Vein endothelial cell (primary cell): ENCODE data around the gene SLC30A1. TPM values are rescaled to one million over a fixed set of nuclear protein-coding genes. Genes with fewer than 3 reads are reported as not detected.

Experiments
- total RNA-seq: library from RNA; depleted of rRNA; stranded (reverse); fragments of >200 nt; gene quantifications from 2 replicates; pipeline ENCODE4 v1.2.3, GENCODE V29; 2012

SLC30A1 gene, protein sequence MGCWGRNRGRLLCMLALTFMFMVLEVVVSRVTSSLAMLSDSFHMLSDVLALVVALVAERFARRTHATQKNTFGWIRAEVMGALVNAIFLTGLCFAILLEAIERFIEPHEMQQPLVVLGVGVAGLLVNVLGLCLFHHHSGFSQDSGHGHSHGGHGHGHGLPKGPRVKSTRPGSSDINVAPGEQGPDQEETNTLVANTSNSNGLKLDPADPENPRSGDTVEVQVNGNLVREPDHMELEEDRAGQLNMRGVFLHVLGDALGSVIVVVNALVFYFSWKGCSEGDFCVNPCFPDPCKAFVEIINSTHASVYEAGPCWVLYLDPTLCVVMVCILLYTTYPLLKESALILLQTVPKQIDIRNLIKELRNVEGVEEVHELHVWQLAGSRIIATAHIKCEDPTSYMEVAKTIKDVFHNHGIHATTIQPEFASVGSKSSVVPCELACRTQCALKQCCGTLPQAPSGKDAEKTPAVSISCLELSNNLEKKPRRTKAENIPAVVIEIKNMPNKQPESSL
- 47.7 and 54.5 TPM in 2 replicates for total RNA-seq

DNA sequence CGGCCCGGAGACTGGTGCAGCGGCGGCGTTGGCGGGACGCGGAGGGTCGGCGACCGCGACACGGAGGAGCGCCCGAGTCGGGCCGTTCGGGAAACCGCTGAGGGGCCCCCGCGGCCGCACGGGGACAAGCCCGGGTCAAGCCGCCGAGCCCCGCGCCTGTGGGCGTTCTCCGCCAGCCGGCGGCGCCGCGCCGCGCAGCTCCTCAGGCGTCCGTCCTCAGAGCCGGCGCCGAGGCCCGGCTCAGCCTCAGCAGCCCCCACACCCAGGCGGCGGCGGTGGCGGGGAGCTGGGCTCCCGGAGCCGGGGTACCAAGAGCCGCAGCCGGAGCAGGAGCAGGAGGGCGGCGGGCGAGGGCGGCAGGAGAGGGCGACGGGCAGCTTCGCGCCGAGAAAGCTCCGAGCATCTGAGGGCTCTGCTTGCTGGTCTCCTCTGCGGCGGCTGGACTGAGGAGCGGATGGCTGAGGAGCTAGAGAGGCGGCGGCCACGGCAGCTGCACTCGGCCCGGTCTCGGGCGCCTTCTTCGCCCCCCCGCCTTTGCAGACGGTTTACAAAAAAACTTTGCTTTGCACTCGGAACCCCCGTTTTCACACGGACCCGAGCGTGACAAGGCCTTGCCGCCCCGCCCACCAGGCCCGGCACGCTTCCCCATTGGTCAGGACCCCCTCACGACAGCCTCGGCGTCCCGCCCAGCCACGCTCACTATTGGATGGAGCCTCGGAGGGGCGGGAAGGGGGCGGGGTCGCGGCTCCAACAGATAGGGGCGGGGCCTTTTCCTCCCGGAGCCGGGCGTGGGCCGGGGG lies at the start of gene SLC30A1:
Gene SLC30A1, minus strand, starts transcription at position 522 of the 800 bp plus-strand sequence. CDS start 549 bp downstream, outside the sequence.

Other genes with a start within 250 kb of the SLC30A1 start
- not detected in 2 replicates for gene RD3, start 87.0 kb downstream of the SLC30A1 start, total RNA-seq
- gene NEK2, start 96.5 kb upstream of the SLC30A1 start, total RNA-seq, result 7.2 and 13.8 TPM in 2 replicates